NOMO-1 (cell line): ENCODE measurements around the gene CHPF.

Experiments
- DNase-seq, 2 experiments: peaks; one replicate each; lab custom pipeline; 2025; ENCODE audit not compliant: unreplicated experiment in 2 of 2; lab: John Stamatoyannopoulos, UW

The CHPF gene

GRCh38 chr2:219552382-219553167 is 9.0 kb upstream of the CHPF start:
- peak; percentile 61 to 69 for DNase-seq

- no peak for DNase-seq
Observed at GRCh38 chr2:219551441-219552381, 8.1 kb upstream of the CHPF start.

GRCh38 chr2:219549619-219550018 is 6.0 kb upstream of the CHPF start:
- DNase-seq, result no peak

GRCh38 chr2:219548990-219549389 is 5.4 kb upstream of the CHPF start:
- DNase-seq, result no peak

- DNase-seq, result no peak
Observed at GRCh38 chr2:219547621-219548020, 4.0 kb upstream of the CHPF start.

GRCh38 chr2:219545943-219546352 is 2.3 kb upstream of the CHPF start:
- DNase-seq, result no peak

- DNase-seq, result no peak
Observed at GRCh38 chr2:219545295-219545942, 1.8 kb upstream of the CHPF start.

- DNase-seq, result no peak
Observed at GRCh38 chr2:219544567-219544966, 958 bp upstream of the CHPF start.

GRCh38 chr2:219542931-219543595 is 546 bp downstream of the CHPF start:
- peak in 1 of 2 experiments; percentile 56 for DNase-seq

- DNase-seq, result peak; percentile 58 to 71
Observed at GRCh38 chr2:219541611-219542180, 1.9 kb downstream of the CHPF start.

GRCh38 chr2:219540784-219541504 is 2.7 kb downstream of the CHPF start:
- no peak for DNase-seq

GRCh38 chr2:219539926-219540678 is 3.5 kb downstream of the CHPF start:
- no peak for DNase-seq

GRCh38 chr2:219538956-219539788 is 4.4 kb downstream of the CHPF start:
- no peak for DNase-seq

GRCh38 chr2:219538504-219538951 is 5.1 kb downstream of the CHPF start:
- DNase-seq, result no peak

- no peak for DNase-seq
Observed at GRCh38 chr2:219537657-219538488, 5.7 kb downstream of the CHPF start.

- no peak for DNase-seq
Observed at GRCh38 chr2:219536967-219537366, 6.6 kb downstream of the CHPF start.

GRCh38 chr2:219536425-219536824 is 7.2 kb downstream of the CHPF start:
- DNase-seq, result no peak
